SK-N-SH (cell line): ENCODE results near the gene LIME1.

Experiments used
- JUND ChIP-seq: IDR thresholded peaks from 2 replicates; pipeline ENCODE4 v1.4.0; 2012
- TCF12 ChIP-seq: IDR thresholded peaks from 2 replicates; pipeline ENCODE4 v1.4.0; 2012
- TF ChIP-seq, protein P1 (sequence below): fragments of 200-600 bp; sonication (generic); IDR thresholded peaks from 2 replicates; pipeline ENCODE4 v1.6.1; 2017; ENCODE audit warnings: antibody characterized with exemption, mild to moderate bottlenecking, moderate library complexity

DNA sequence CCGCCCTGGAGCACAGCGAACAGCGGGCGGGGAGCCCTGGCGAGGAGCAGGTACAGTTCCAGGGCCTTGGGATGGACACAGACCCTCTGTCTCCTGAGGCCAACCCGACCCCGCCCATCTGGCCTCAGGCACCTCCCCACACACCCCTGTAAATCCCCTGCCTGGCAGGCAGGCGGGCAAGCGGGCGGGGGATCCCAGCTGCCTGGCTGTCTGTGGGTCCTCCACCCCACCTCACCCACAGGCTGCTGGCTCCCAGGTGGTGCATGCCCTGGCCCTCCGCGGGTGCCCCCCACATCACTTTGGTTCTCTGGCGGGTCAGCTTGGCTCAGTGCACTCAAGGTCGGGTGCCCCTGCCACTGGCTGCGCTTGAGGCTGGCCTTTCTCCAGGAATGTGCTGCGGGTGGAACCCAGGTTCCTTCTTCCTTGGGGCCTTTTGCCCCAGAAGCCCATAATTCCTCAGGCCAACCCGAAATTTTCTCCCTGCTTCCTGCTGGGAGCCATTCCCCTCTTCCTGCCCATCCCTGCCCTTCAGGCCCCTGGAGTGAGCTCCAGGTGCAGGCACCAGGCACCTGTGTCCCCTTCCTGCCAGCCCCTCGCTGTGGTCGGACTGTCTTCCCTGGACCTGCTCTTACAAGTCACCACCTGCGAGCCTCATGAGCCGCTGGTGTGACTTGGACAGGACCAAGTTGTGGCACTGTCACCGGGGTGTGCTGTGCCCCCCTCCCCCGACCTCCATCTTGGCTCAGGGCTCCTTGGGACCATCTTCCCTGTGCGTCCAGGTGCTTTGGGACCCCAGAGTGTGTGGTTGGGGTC, 45.4 kb upstream of the LIME1 start:
- TF ChIP-seq, protein P1, sequence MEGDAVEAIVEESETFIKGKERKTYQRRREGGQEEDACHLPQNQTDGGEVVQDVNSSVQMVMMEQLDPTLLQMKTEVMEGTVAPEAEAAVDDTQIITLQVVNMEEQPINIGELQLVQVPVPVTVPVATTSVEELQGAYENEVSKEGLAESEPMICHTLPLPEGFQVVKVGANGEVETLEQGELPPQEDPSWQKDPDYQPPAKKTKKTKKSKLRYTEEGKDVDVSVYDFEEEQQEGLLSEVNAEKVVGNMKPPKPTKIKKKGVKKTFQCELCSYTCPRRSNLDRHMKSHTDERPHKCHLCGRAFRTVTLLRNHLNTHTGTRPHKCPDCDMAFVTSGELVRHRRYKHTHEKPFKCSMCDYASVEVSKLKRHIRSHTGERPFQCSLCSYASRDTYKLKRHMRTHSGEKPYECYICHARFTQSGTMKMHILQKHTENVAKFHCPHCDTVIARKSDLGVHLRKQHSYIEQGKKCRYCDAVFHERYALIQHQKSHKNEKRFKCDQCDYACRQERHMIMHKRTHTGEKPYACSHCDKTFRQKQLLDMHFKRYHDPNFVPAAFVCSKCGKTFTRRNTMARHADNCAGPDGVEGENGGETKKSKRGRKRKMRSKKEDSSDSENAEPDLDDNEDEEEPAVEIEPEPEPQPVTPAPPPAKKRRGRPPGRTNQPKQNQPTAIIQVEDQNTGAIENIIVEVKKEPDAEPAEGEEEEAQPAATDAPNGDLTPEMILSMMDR, result no peak
- no peak for TF ChIP-seq JUND
- no peak for TF ChIP-seq TCF12
